Activated CD8-positive, alpha-beta memory T cell treated with anti-CD3 and anti-CD28 coated beads, Interleukin-2, amount 50 U/mL, for 48 hours (primary cell): ENCODE data around the gene BNIP2.
"Not testable (repeated sequence)": the region's sequence is repeated elsewhere in the genome, so short reads cannot be mapped to it uniquely, and the experiment has no call there.

Experiments
- DNase-seq: peaks from one replicate; pipeline ENCODE4 v3.0.0-alpha.2; 2020

The BNIP2 gene, protein sequence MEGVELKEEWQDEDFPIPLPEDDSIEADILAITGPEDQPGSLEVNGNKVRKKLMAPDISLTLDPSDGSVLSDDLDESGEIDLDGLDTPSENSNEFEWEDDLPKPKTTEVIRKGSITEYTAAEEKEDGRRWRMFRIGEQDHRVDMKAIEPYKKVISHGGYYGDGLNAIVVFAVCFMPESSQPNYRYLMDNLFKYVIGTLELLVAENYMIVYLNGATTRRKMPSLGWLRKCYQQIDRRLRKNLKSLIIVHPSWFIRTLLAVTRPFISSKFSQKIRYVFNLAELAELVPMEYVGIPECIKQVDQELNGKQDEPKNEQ

DNA sequence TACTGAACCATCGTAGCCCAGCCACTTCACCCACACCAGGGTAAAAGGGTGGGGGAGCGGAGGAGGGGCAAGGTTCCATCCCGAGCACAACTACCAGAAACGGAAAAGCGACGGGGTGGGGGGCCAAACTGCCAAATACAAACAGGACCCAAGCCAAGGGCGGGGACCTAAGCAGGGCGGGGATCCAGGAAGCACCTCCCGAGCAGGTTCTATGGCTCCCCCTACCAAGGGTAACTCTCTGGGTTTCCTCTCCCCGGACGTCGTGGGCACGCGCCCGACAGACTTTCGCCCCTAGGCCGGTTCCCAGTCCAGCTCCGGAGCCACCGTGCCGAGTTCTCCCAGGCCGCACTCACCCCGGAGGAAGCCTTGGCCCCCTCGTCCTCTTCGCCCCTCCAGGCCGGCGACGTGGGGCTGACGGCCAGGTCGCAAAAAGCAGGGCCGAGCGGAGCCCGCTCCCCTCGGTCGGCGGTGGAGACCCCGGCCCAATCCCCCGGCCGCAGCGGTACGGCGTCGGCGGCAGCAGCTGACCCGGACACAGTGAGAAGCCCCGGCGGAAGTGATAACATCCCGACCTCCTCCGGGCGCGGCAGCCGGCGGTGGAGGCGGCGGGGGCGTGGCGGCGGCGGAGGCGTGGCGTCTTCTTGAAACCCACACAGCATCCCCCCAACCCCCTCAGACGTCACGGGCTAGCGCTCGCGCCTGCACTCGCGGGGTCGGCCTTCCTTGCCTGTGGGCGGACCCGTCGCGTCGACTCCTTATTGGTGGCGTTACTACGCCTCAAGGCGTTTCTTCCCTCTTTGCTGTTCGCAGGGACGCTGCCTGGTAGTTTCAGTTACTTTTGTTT, at the start of gene BNIP2:
BNIP2 (minus strand) TSS at position 539 of the 844 bp plus-strand sequence. CDS start 6,863 bp downstream, outside the sequence.
- DNase-seq = peak; percentile 98

DNA sequence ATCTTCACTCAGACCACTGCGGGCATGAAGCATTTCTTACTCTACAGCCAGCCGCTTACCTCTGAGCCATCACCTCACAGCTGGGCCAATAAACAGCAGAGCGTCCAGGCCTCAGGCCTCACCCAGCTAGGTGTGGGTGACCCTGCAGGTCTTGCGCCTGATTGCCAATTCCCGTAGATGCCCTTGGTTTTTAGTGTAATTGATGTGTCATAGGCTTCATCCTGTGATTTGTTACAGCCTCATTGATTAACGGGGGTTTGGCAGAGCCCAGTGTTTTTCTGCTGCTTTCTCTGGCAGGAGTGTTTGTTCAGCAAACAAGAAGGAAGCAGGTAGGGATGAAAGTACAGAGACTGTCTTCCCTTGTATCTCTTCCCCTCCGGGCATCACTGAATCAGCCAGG, 49.6 kb upstream of the BNIP2 start:
- no peak for DNase-seq

DNA sequence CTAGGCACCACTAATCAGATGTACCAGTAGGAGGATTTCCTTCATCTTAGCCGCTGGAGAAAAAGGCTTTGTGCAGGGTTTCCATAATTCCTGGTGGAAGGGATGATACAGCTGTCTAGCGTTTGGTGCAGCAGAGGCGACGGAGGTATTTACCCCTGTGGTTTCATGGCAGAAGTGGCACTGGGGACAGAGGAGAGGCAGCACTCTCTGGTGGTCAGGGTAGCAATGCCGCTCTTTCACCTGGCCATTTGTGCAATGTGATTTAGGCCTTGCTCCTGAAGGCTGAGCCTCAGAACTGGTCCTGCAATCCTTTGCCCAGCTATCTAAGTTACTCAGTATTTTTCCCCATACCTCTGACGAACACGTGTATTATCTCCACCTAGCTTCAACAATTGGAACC, 47.1 kb upstream of the BNIP2 start:
- DNase-seq = no peak

DNA sequence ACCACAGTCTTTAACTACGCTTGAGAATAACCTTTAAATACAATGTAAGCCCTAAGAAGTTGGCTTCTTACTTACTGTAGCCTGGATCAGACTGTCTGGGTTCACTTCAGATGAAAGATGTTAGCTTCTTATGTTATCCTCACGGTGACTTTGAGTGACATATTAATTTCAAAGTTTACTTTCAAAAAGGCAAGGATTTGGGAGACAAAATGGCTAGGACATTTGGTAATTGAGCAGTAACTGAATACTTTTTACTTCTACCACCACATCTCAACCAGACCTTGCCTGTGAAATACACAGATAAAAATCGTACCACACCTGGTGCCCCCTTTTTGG, 36.0 kb upstream of the BNIP2 start:
- DNase-seq = no peak

DNA sequence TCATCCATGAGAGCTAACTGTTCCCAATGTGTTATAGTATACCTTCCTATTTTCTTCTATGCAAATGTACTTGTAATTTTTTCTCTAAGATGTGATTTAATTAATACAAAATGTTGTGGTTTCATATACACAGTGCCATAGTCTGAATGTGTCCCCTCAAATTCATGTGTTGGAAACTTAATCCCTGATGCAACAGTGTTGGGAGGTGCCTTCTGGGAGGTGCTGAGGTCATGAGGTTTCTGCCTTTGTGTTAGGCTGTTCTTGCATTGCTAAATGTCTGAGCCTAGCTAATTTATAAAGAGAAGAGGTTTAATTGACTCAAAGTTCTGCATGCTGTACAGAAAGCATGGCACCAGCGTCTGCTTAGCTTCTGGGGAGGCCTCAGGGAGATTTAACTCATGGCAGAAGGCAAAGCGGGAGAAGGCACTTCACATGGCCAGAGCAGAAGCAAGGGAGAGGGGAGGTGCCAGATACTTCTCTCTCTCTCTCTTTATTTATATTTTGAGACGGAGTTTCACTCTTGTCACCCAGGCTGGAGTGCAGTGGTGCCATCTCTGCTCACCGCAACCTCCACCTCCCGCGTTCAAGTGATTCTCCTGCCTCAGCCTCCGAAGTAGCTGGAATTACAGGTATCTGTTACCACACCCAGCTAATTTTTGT, 34.7 kb upstream of the BNIP2 start:
- no peak for DNase-seq

DNA sequence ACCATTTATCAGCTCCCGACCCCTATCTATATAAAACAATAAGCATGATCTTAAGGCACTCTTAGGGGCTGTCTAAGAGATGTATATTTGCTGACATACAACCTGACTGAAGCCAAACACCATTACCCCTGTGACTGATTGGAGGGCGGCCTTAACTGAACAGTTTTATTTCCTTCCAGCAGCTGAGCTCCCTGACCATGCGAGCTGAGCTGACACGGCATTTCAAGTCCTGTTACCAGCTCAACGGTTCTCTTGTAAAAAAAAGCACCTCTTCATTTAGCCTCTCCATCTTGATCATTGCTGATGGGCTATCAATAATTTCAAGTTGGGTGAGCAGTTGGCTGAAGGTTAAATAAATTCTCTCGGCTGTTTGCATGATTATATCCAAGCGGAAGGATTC, 33.4 kb upstream of the BNIP2 start:
- no peak for DNase-seq

DNA sequence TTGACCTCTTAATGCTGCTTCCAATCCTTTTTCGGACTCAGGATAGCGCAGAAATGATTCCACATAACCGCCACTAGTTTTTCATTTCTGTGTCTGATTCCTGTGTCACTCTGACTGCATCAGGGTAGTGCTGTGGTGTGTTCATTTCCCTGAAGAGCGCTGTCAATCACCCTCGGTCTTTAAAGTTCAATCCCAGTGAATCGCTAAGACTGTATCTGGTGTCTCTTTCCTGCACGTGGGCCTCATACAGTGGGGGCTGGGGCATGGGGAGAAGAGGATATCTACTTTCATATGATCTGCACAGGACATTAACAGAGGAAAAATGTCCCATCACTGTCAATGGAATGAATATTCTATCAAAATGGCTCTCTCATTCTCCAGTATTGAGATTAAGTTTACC, 32.9 kb upstream of the BNIP2 start:
- DNase-seq = no peak

DNA sequence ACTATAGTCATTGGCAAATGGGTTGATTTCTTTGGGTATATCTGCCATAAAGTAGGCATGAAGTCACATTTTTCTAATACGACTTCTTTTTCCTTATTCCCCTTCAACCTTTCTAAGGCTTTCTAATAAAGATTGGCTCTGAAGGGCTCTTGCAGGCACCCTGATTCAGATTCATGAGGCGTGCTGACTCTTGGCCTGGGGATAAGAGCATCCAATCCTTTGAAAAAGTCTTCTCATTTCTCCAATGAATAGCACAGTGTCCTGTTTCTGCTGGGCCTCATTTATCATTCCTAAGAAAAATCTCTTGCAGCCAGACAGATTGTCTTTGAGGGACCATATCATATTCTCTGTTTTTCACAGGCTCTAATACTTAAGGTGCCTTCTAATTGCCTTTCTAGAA, 32.3 kb upstream of the BNIP2 start:
- no peak for DNase-seq

DNA sequence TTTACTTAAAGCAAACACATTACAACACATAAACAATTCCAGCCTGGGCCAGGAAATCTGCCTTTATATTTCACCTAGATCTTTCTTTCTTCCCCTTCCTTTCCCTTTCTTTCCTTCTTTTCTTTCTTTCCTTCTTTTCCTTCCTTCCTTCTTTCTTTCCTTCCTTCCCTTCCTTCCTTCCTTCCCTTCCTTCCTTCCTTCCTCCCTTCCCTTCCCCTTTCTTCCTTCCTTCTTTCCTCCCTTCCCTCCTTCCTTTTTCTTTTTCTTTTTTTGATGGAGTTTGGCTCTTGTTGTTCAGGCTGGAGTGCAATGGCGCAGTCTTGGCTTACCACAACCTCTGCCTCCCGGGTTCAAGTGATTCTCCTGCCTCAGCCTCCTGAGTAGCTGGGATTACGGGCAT, 24.1 kb upstream of the BNIP2 start:
- no peak for DNase-seq

DNA sequence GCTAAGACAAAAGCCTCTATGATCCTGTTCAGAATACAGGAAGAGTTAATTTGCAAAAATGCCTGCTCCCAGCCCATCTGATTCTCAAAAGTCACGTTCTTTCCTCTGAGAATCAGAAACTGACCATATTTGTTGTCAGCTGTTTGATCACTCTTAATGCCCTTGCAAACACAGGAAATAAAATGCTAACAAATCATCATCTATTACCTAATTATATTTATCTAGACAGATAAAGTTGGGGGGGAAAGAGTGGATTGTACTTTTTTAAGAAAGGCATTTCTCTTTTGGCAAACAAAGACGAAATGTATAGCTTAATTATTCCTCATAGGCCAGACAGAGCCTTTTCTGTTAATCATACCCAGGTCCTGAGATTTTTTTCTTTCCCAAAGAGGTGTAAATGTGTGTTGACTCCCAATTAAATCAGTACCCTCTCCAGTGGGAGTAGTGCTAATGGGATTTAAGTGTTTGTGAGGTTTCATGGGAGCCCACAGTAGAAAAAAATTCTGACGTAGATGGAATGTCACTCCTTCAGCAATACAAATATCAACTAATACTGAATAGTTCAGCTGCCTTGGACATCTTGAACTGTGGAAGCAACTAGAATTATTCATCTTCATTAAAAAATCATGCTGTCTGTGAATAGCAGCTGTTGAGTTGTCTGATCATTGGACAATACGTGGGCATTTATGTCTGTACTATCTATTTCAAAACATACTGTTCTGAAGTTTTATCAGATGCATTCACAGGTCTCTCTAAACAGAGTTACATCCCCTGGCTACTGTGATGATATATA, 22.5 kb upstream of the BNIP2 start:
- no peak for DNase-seq

DNA sequence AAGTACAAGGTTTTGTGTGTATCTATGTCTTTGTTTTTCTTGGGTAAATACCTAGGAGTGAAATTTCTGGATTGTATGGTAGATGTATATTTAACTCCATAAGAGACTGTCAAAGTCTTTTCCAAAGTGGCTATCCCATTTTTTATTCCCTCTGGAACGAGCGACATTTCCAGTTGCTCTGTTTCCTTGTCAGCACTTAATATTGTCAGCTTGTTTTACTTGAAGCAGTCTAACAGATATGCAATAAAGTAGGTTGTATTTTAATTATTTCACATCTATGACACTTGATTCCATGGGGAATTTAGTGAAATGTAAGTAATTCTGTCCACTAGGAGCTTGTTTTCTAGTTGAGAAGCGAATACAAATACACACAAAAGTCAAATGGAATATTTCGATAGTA, 18.5 kb upstream of the BNIP2 start:
- DNase-seq = no peak

DNA sequence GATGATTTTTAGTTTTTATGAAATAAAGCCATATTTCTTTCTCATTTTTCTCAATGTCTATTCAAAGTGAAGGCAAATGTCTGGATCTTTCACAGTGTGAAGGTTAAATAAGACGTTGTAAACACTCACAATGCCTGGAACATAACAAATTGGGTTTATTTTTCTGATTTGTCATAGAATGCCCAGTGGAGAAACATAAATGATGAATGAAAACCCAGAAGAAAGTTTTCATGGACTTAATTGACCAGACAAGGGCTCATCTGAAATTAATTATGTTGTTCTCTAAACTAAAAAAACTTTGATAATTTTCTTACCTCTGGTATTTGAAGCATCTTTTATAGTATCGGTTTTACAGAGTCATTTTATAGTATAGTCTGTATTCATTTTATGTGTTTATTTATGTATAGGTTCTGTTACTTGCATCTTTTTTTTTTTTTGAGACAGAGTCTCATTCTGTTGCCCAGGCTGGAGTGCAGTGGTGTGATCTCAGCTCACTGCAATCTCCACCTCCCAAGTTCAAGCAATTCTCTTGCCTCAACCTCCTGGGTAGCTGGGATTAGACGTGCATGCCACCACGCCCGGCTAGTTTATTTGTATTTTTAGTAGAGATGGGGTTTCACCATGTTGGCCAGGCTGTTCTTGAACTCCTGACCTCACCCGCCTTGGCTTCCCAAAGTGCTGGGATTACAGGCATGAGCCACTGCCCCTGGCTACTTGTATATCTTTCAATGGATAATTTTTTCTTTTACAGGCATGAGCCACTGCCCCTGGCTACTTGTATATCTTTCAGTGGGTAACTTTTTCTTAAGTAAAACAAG, 15.1 kb upstream of the BNIP2 start:
- no peak for DNase-seq

DNA sequence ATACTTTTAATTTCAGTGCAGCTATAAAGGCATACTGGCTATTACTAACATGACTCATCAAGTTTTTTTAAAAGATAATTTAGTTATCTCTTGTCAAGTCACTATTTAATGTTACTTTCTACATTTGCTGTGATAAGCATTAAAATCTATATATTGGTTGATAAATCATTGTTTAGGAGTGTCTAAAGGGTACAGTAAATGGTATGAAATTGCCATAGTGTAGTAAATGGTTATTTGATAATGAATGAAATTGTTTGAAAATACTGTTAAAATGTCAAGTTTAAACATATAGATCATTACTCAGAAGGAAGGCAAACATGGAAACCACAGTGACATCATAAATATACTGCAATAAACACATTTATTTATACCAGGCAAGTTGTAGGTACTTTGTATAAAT, 13.2 kb upstream of the BNIP2 start:
- DNase-seq = no peak

DNA sequence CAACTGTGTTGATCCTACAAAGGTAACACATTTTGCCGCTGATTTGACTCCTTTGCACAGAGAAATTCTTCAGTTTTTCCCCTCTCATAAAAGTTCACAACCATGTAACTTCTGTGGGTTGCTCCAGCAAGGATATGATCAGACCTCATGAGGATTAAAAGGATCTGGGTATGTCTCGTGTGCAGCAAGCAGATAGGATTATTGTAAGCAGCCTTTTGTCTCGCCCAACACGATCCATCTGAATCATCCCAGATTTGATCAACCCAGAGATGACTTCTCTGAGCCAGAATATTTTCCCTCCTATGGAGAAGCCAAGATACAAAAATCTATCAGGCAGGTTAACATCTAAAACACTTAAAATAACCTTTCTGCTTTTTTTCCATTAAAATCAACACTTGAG, 12.8 kb upstream of the BNIP2 start:
- DNase-seq = no peak

DNA sequence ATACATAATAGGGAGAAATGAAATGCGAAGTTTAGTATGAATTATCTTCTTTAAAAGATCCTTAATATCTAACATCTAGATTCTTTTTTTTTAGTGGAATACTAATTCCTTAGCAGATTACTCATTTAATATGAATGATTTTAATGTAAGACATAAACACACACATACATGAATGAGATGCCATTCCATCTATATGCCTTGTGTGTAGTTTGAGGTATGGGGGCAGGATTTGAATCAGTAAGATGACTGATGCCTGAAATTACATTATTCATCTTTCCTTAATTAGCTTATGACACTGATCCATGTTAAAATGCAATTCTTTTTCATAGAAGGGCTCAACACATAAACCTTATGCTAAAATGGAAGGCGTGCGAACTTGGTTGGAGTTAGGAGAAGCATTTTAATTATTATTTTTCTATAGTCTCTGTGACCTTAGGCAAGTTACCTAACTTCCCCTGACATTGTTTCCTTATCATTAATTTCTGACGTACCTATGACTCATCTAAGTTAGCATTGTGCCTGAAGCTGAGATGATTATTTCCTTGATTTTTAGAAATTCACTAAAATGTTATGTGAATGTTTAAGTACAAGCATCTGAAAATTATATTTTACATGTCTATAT, 10.8 kb upstream of the BNIP2 start:
- no peak for DNase-seq

DNA sequence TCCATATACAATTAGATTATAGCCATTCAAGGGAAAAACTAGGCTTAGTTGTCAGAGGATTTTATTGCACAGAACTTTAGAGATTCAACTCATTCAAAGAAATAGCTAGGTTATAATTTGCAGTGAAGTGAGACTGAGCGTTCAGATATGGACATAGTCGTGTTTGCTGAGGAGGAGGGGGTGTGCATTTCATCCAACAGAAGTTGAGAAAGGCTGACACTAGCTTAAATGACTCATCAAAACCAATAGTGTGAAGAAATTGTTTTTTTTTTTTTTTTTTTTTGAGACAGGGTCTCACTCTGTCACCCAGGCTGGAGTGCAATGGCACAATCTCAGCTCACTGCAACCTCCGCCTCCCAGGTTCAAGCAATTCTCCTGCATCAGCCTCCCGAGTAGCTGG, 8.9 kb upstream of the BNIP2 start:
- not testable (repeated sequence) for DNase-seq

DNA sequence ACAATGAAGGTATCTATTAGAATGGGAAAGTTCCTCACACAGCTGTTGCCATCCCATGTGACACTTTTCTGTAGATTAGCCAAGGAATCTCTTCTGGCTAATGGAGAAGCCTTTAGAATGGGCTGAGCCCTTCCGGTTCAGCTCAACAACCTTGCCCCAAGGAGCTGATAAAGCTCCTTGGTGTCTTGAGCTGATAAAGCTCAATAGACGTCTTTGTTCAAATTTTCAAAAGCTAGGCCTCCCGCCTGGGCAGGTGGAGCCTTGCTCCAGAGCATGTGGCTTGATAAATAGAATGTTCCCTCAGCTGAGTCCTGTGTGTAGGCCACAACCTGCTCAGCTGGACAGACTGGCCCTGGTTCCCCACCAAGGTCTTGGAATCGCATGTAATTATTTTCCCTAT, 7.2 kb upstream of the BNIP2 start:
- no peak for DNase-seq

DNA sequence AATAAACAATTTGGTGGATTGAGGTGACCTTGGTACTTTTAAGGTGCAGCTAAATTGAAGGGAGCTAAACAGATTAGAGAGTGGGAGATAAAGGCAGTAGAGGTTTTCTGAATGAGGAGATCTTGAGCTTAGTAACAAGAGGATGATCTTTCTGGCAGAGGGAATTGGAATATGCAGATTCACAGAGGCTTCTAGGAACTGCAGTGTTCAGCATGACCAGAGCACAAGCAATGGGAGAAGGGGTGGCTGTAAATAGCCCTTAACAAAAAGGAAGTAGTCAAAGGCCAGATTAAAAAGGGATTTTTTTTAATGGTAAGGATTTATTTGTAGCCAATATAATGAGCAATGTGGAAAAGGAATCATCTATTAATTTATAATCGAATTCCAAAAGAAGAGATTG, 5.7 kb upstream of the BNIP2 start:
- DNase-seq = no peak

DNA sequence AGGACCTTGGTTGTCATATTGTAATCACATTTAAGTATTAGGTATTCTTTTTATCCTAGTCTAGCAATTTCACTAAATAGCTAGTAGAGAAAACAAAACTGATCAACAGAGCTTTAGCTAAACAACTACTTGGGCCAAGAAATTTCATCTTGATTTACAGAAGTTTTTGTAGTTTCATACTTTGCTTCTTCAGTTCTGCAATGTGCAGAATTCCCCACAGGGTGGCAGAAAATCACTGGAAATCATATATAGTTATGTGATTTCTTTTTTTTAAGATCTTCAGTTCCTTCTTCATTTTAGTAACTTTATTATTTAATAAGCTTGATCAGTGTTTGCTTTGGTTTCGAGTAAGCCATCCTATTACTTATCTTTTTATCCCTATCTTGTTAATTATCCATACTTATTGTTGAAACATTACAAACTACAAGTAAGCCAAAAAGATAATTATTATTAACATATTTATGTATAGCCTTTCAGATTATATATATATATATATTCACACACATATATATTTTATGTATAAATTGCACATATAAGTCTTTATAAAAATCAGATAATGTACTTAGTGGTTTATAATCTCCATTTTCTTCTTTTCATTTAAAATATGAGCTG, 2.2 kb upstream of the BNIP2 start:
- no peak for DNase-seq

DNA sequence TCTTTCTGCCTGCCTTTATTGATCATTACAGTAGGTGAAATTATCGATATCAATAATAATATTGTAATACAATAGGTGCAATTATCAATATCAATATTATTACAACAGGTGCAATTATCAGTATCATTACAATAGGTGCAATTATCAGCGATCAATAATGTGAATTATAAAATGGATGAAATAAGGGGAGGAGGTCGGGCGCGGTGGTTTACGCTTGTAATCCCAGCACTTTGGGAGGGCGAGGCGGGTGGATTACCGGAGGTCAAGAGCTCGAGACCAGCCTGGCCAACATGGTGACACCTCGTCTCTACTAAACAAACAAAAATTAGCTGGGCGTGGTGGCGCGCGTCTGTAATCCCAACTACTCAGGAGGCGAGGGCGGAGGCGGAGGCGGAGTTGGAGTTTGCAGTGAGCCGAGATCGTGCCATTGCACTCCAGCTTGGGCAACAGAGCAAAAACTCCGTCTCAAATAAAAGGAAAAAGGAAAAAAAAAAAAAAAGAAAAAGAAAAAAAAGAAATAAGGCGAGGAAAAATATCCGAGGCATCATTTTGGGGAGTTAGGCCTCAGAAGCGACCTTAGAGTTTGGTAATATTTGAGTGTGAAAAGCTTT, 611 bp upstream of the BNIP2 start:
- peak; percentile 75 for DNase-seq

DNA sequence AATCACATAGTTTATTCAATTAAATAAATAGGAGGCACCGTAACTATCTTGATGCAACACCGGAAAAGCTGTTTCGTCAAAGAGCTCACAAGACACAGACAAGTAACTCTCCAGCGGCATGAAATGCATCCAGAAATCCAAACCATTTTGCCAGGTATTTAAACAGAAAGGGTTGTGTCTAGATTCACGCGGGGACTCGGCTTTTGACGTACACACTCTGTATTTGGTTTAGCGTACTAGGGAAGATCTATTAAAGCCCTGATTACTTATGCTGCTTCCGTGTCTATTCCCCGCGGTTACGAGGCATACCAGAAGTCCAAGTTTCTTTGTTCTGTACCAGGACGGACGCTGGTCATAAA, 718 bp downstream of the BNIP2 start:
- no peak for DNase-seq
